Measurements from ENCODE around the gene IL20RB. TPM values are rescaled to one million over a fixed set of nuclear protein-coding genes. Genes with fewer than 3 reads are reported as not detected.

IL20RB gene
- total and polyA plus RNA-seq, 2 of the 13 experiments (the other 11 are each of a cell fraction or from before 2014, with no cell fraction given) = 0.22 to 0.32 TPM

DNA sequence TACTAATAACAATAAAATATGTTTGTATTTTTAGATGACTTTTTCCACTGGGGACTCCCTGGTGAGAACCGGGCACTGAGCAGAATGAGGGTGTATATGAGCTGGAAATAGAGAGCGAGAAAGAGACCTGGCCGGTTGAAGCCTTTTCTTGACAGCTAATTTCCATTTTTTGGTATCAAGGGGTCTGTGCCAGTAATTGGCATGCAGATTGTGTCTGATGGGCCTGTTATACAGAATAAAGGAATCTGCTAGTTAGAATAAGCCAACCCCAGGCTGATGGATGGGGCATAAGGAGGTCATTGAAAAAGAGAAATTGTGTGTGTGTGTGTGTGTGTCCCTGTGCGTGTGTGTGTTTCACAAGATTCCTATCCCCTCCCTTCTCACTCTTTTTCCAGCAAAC lies 83.9 kb downstream of the IL20RB start (continued):
- no peak for TF ChIP-seq ZNF577 (CRISPR knock-in tag; IDR thresholded peaks at IDR 0.05; ENCODE audit: borderline replicate concordance, low read depth)

DNA sequence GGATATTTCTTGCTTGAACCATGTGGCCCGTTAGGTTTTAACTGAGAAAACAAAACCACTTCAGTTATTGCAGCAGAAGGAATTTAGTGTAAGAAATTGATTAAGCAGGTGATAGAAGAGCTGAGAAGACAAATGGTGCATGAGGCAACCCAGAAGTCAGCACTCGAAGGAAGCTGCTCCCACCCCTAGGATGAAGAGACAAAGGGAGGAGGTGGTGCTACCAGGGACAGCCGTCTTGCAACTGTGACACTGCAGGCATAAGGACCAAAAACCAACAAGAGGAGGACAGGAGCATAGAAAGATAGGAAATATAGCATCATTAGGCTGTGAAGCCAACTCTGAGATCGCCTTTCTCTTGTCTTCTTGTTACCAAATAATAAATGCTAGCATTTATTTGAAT lies 89.0 kb downstream of the IL20RB start:
- intact Hi-C loops (cut with micrococcal nuclease; ENCODE audit: unreplicated experiment) = no loop called here
- no peak overlapping the region for H3K27ac ChIP-seq (ENCODE audit: extremely low read length, insufficient read depth, low read length)
- no peaks in the 10 kb centered on the region for H3K9me3 ChIP-seq (ENCODE audit: low read length)
- no peak overlapping the region for H3K4me3 ChIP-seq (replicated peaks in 1 of 3; ENCODE audit: insufficient read depth in 1 of 3, low read depth in 2 of 3, low read length in 3 of 3)
- no peaks in the 10 kb centered on the region for H3K4me1 ChIP-seq (ENCODE audit: insufficient read depth, low read length)
- no peaks in the 10 kb centered on the region for H3K36me3 ChIP-seq (replicated peaks in 1 of 2; ENCODE audit: control insufficient read depth in 1 of 2, insufficient read depth in 2 of 2, low read length in 2 of 2)
- in situ Hi-C loops (cut with HindIII; ENCODE audit: extremely low pct_ligation_motif_present, low pct_unique_long_range_greater_than_20kb) = no loop called here
- ATAC-seq (no peak), FAIRE-seq (no peak), DNase-seq (ENCODE audit: low spot score) (no peak)
- H3K9ac ChIP-seq (ENCODE audit: insufficient read depth, low read depth, low read length) = no peak overlapping the region
- no peaks in the 10 kb centered on the region for H3K79me2 ChIP-seq (ENCODE audit: insufficient read depth, low read length)
- no peaks in the 10 kb centered on the region; a peak in 1 of 5 replicates for H3K27me3 ChIP-seq (ENCODE audit: control insufficient read depth in 1 of 2, insufficient read depth in 2 of 2, low read length in 2 of 2)
- ChIA-PET POLR2A (no interaction called here), CTCF (ENCODE audit: low intra/inter-chr PET ratio, low total read pairs) (no interaction called here)
- no peak overlapping the region for H2AFZ ChIP-seq (ENCODE audit: low read length)
- no TSS peak for BruUV-seq (replicated peaks)
- H3K4me2 ChIP-seq (ENCODE audit: low read depth, low read length) = no peak overlapping the region
- H4K20me1 ChIP-seq (ENCODE audit: insufficient read depth, low read length) = no peaks in the 10 kb centered on the region
- WGBS (ENCODE audit: low lambda C conversion rate) = 24% methylated on average over 4 of the region's 4 CpGs
- TF ChIP-seq RARG (CRISPR knock-in tag; IDR thresholded peaks at IDR 0.05; ENCODE audit: low read depth) = no peak
- no peak for TF ChIP-seq PAF1 (CRISPR knock-in tag; IDR thresholded peaks at IDR 0.05)
- TF ChIP-seq, protein P1, sequence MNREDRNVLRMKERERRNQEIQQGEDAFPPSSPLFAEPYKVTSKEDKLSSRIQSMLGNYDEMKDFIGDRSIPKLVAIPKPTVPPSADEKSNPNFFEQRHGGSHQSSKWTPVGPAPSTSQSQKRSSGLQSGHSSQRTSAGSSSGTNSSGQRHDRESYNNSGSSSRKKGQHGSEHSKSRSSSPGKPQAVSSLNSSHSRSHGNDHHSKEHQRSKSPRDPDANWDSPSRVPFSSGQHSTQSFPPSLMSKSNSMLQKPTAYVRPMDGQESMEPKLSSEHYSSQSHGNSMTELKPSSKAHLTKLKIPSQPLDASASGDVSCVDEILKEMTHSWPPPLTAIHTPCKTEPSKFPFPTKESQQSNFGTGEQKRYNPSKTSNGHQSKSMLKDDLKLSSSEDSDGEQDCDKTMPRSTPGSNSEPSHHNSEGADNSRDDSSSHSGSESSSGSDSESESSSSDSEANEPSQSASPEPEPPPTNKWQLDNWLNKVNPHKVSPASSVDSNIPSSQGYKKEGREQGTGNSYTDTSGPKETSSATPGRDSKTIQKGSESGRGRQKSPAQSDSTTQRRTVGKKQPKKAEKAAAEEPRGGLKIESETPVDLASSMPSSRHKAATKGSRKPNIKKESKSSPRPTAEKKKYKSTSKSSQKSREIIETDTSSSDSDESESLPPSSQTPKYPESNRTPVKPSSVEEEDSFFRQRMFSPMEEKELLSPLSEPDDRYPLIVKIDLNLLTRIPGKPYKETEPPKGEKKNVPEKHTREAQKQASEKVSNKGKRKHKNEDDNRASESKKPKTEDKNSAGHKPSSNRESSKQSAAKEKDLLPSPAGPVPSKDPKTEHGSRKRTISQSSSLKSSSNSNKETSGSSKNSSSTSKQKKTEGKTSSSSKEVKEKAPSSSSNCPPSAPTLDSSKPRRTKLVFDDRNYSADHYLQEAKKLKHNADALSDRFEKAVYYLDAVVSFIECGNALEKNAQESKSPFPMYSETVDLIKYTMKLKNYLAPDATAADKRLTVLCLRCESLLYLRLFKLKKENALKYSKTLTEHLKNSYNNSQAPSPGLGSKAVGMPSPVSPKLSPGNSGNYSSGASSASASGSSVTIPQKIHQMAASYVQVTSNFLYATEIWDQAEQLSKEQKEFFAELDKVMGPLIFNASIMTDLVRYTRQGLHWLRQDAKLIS (CRISPR knock-in tag; IDR thresholded peaks at IDR 0.05) = no peak
- no peak for TF ChIP-seq ZNF205 (CRISPR knock-in tag; IDR thresholded peaks at IDR 0.05)

Data from HepG2 (cell line).